Thyroid gland (tissue), 4 donors: ENCODE data around the gene MDM2. TPM values are rescaled to one million over a fixed set of nuclear protein-coding genes. Genes with fewer than 3 reads are reported as not detected.

Experiments used
- DNase-seq, 2 donors: peaks; one replicate each; pipeline ENCODE4 v3.0.0-alpha.2; 2019
- H3K27ac ChIP-seq, 3 donors: fragments of 200-600 bp; sonication (generic); 1 replicate in 2 of 3; 2 replicates in 1 of 3; pipeline ENCODE4 v1.5.1; 2016 to 2019; ENCODE audit warnings: mild to moderate bottlenecking in 1 of 3, moderate library complexity in 1 of 3
- H3K27me3 ChIP-seq: fragments of 200-600 bp; sonication (generic); one replicate; pipeline ENCODE4 v1.5.1; 2019
- H3K36me3 ChIP-seq, 2 donors: fragments of 200-600 bp; sonication (generic); one replicate each; pipeline ENCODE4 v1.5.1; 2016 to 2019
- H3K4me1 ChIP-seq, 2 donors: fragments of 200-600 bp; sonication (generic); one replicate each; pipeline ENCODE4 v1.5.1; 2017 to 2019
- H3K4me3 ChIP-seq, 3 donors: fragments of 200-600 bp; sonication (generic); replicated peaks in 1 of 3; 1 replicate in 2 of 3; 2 replicates in 1 of 3; pipeline ENCODE4 v1.5.1; 2016; ENCODE audit warnings: mild to moderate bottlenecking in 1 of 3
- H3K9me3 ChIP-seq: fragments of 200-600 bp; sonication (generic); one replicate; pipeline ENCODE4 v1.5.1; 2017
- POLR2A ChIP-seq, 2 donors: fragments of 450-650 bp; IDR thresholded peaks; one replicate each; pipeline ENCODE4 v1.6.1; 2017; ENCODE audit warnings: antibody characterized with exemption in 2 of 2, mild to moderate bottlenecking in 2 of 2, moderate library complexity in 1 of 2
- WGBS, 2 donors: methylation state at CpG; one replicate each; pipeline ENCODE4 v1.1.5; 2017; 5-methylcytosine and 5-hydroxymethylcytosine counted together
- intact Hi-C: fragments of 100-400 bp; cut with DNase I; formaldehyde crosslinking; loops from one replicate; pipeline ENCODE4 v1.15.1; 2023
- total RNA-seq, 4 donors: library from RNA; depleted of rRNA; stranded (reverse); fragments of >200 nt; gene quantifications; one replicate each; pipeline ENCODE4 v1.2.3, GENCODE V29; 2016
- TF ChIP-seq, protein P1 (sequence below), 6 experiments: fragments of 200-600 bp in 3 of 6; fragments of 450-650 bp in 3 of 6; sonication (generic) in 3 of 6; IDR thresholded peaks; one replicate each; pipeline ENCODE4 v1.5.1; 2016 to 2019; ENCODE audit warnings: antibody characterized with exemption in 6 of 6, mild to moderate bottlenecking in 2 of 6, inconsistent platforms in 1 of 6, moderate library complexity in 1 of 6

The MDM2 gene
- total RNA-seq, 4 donors from 2014 or later, result 56.7 to 124 (median 91.6) TPM

DNA sequence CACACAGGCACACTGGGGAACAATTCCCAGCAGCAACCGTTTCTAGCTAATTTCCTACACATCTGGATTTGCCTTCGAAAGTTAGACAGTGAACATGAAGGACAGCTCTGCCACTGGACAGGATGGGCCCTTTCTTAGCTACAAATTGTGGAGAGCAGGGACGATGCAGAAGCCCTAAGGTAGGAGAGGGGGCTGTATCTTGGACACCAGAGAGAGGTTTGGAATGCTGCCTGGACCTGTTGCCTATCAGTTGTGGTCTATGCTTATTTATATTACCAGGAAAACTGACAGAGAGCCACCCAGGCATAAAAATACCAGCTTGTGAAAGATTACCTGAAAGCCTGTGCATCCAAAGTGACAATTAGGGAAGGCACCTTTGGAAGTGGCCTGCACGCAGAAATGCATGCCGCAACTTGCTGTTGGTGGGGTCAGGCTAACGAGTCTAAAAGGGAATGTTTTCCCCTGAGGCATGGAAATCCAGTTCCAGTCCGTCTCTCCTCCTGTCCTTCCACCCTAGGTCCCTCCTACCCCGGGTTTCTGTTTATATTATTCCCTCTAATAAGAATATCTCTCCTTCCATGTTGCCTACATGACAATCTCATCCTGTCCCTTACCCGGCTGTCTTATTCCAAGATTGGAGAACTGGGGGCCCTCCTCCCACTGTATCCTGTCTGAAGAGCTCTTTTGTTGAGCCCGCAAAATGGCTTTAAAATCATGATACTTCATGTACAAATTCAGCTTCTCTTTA, 60.2 kb downstream of the MDM2 start:
- Histone ChIP-seq H3K27me3 (no peaks in the 10 kb centered on the region), H3K4me1 (peaks cover 0 to 3% of the 10 kb centered on the region in 2 donors), H3K4me3 (no peak overlapping the region), H3K36me3 (no peaks in the 10 kb centered on the region), H3K27ac (no peak overlapping the region), H3K9me3 (no peaks in the 10 kb centered on the region)
- TF ChIP-seq, protein P1, sequence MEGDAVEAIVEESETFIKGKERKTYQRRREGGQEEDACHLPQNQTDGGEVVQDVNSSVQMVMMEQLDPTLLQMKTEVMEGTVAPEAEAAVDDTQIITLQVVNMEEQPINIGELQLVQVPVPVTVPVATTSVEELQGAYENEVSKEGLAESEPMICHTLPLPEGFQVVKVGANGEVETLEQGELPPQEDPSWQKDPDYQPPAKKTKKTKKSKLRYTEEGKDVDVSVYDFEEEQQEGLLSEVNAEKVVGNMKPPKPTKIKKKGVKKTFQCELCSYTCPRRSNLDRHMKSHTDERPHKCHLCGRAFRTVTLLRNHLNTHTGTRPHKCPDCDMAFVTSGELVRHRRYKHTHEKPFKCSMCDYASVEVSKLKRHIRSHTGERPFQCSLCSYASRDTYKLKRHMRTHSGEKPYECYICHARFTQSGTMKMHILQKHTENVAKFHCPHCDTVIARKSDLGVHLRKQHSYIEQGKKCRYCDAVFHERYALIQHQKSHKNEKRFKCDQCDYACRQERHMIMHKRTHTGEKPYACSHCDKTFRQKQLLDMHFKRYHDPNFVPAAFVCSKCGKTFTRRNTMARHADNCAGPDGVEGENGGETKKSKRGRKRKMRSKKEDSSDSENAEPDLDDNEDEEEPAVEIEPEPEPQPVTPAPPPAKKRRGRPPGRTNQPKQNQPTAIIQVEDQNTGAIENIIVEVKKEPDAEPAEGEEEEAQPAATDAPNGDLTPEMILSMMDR (IDR thresholded peaks at IDR 0.05), result no peak
- TF ChIP-seq POLR2A (IDR thresholded peaks at IDR 0.05), result no peak
- intact Hi-C loops, result loop anchor here (10.0 kb wide), 1 partner anchor 287 kb away; no protein-coding TSS in a partner anchor
- DNase-seq, result no peak
- WGBS, 2 donors, result 80 to 86% methylated on average over 10 of the region's 10 CpGs

DNA sequence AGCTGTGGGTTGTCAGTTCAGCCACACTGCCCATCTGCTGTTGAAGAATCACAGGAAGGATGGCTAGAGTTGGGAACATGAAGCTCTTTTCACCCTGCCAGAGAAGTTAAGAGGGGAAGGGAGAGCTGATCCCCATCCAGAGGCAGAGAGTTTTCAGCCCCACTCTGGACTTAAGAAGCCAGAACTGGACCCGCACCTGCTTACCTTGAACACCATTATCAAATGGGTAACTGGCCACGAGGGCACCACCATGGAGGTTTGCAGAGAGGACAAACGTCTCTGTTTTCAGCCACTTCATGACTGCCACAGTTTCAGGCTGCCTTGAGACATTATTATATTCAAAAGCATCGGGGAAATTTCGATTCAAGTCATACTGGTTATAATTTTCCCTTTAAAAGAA, 62.0 kb downstream of the MDM2 start:
- intact Hi-C loops, result no loop called here
- no peak for TF ChIP-seq POLR2A (IDR thresholded peaks at IDR 0.05)
- TF ChIP-seq, protein P1 (IDR thresholded peaks at IDR 0.05), result no peak
- Histone ChIP-seq H3K9me3 (no peaks in the 10 kb centered on the region), H3K27ac (no peak overlapping the region), H3K4me1 (peaks cover 0 to 3% of the 10 kb centered on the region in 2 donors), H3K4me3 (no peak overlapping the region), H3K36me3 (no peaks in the 10 kb centered on the region), H3K27me3 (no peaks in the 10 kb centered on the region)
- DNase-seq, result no peak
- WGBS, 2 donors, result 88% methylated on average over 5 of the region's 5 CpGs

DNA sequence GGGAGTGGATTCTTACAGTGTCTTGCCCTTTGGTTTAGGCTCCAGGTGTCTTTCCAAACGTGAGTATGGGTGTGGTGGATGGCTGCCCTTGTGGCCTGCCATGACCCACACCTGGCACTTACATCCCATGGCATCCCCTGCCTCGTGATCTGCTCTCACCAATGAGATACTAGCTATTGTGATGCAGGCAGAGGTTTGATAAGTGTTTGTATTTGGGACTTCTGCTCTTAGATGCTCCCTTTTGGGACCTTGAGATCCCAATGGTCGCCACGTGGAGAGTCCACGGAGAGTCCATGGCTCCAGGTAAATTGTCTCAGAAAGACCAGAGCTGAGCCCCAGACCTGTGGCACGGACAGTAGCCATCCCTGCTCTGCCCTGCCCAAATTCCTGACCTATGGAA, 62.5 kb downstream of the MDM2 start:
- Histone ChIP-seq H3K27me3 (no peaks in the 10 kb centered on the region), H3K36me3 (no peaks in the 10 kb centered on the region), H3K4me3 (no peak overlapping the region), H3K9me3 (no peaks in the 10 kb centered on the region), H3K27ac (no peak overlapping the region), H3K4me1 (peaks cover 0 to 3% of the 10 kb centered on the region in 2 donors)
- no peak for TF ChIP-seq POLR2A (IDR thresholded peaks at IDR 0.05)
- TF ChIP-seq, protein P1 (IDR thresholded peaks at IDR 0.05), result no peak
- WGBS, 2 donors, result 84 to 94% methylated on average over 6 of the region's 6 CpGs
- no peak for DNase-seq
- intact Hi-C loops, result no loop called here

DNA sequence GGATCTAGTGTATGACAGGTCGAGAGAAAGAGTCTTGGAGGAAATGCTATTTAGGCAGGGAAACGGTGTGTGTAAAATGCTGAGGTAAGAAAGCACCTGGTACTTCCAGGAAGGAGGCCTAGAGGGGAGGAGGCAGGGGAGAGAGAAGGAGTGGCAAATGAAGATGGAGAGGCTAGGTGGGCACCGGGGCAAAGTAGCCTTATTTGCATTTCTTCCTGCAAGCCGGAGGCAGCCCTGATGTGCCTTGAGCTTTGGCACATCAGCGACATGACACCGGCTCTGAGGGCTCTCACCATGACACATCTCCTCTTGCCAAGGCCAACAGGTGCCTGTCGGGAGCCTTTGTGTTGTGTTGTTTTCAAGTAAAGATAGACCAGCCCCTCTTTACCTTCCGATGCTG, 63.4 kb downstream of the MDM2 start:
- no peak for DNase-seq
- H3K27ac ChIP-seq, result no peak overlapping the region
- no peaks in the 10 kb centered on the region for H3K27me3 ChIP-seq
- TF ChIP-seq POLR2A (IDR thresholded peaks at IDR 0.05), result no peak
- TF ChIP-seq, protein P1 (IDR thresholded peaks at IDR 0.05), result no peak
- no peak overlapping the region for H3K4me3 ChIP-seq
- H3K9me3 ChIP-seq, result no peaks in the 10 kb centered on the region
- peaks cover 0 to 3% of the 10 kb centered on the region in 2 donors for H3K4me1 ChIP-seq
- WGBS, 2 donors, result 79 to 80% methylated on average over 8 of the region's 8 CpGs
- intact Hi-C loops, result no loop called here
- H3K36me3 ChIP-seq, result no peaks in the 10 kb centered on the region

DNA sequence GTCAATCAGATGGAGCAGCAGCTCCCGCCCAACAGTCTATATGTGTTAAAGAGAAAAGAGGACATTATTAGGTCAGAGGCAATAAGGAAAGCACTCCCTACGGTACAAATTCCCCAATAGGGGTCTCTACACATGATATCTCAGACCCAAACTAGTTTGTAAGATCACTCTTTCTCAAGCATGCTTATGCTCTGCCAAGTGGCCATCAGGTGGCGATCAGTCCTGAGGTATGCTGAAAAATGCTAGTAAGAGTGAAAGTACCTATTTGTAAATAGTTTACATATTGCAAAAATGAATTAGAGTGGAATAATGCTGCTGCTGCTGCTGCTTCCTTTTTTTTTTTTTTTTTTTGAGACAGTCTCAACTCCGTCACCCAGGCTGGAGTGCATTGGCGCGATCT, 63.9 kb downstream of the MDM2 start:
- Histone ChIP-seq H3K4me3 (no peak overlapping the region), H3K36me3 (no peaks in the 10 kb centered on the region), H3K4me1 (peaks cover 0 to 3% of the 10 kb centered on the region in 2 donors), H3K9me3 (no peaks in the 10 kb centered on the region), H3K27me3 (no peaks in the 10 kb centered on the region), H3K27ac (no peak overlapping the region)
- intact Hi-C loops, result no loop called here
- DNase-seq, result no peak
- TF ChIP-seq, protein P1 (IDR thresholded peaks at IDR 0.05), result peak in 1 of 6 experiments; percentile 1
- TF ChIP-seq POLR2A (IDR thresholded peaks at IDR 0.05), result no peak
- WGBS, 2 donors, result 80 to 86% methylated on average over 6 of the region's 6 CpGs
